CD4-positive, alpha-beta T cell (primary cell): ENCODE results near the gene CACNA1D. TPM values are rescaled to one million over a fixed set of nuclear protein-coding genes. Genes with fewer than 3 reads are reported as not detected.

Experiments
- ATAC-seq: fragments of 200-7000 bp; cut with Tn5 transposase; one replicate; pipeline ENCODE4 v1.10.0; 2022; ENCODE audit warnings: mild to moderate bottlenecking; ENCODE audit not compliant: poor library complexity
- CTCF ChIA-PET: fragments of 350-600 bp; sonication (Branson Sonifier 250); formaldehyde crosslinking; loops from one replicate; lab custom pipeline; 2021; ENCODE audit warnings: antibody characterized with exemption, inconsistent platforms; lab: Charles Lee
- POLR2A ChIA-PET: fragments of 350-600 bp; sonication (Branson Sonifier 250); formaldehyde crosslinking; loops from one replicate; lab custom pipeline; 2021; ENCODE audit warnings: antibody characterized with exemption, inconsistent platforms; lab: Charles Lee
- DNase-seq, 14 experiments: peaks; one replicate each; pipeline ENCODE4 v3.0.0-alpha.2; 2013 to 2020; ENCODE audit warnings: mixed read lengths in 2 of 14
- H3K27ac ChIP-seq, 2 donors: one replicate each; pipeline versions ENCODE4 v1.5.1 to v1.7.0; 2013; ENCODE audit warnings: low read length in 2 of 2, low read depth in 1 of 2, mild to moderate bottlenecking in 1 of 2
- H3K27me3 ChIP-seq, 2 experiments: 1 replicate in 1 of 2; 2 replicates in 1 of 2; pipeline versions ENCODE4 v1.6.1 to v1.7.0; 2013; ENCODE audit warnings: low read length in 2 of 2, control low read depth in 1 of 2, mild to moderate bottlenecking in 1 of 2, moderate library complexity in 1 of 2; ENCODE audit not compliant: insufficient read depth in 2 of 2, control insufficient read depth in 1 of 2
- H3K36me3 ChIP-seq: one replicate; pipeline ENCODE4 v1.6.1; 2013; ENCODE audit warnings: low read length, control low read depth; ENCODE audit not compliant: insufficient read depth
- H3K4me1 ChIP-seq: one replicate; pipeline ENCODE4 v1.6.1; 2013; ENCODE audit warnings: low read length, control low read depth; ENCODE audit not compliant: insufficient read depth
- H3K4me3 ChIP-seq: one replicate; pipeline ENCODE4 v1.5.1; 2013; ENCODE audit warnings: mild to moderate bottlenecking, low read length, moderate library complexity
- H3K9me3 ChIP-seq, 2 experiments: 1 replicate in 1 of 2; 2 replicates in 1 of 2; pipeline versions ENCODE4 v1.6.1 to v1.7.0; 2013; ENCODE audit warnings: low read length in 2 of 2, mild to moderate bottlenecking in 2 of 2, control low read depth in 1 of 2, moderate library complexity in 1 of 2; ENCODE audit not compliant: control insufficient read depth in 1 of 2, insufficient read depth in 1 of 2
- H3K27ac Mint-ChIP-seq: one replicate; pipeline ENCODE4 v1.8.0; 2020; ENCODE audit warnings: mixed read lengths
- H3K27me3 Mint-ChIP-seq: one replicate; pipeline ENCODE4 v1.8.0; 2021; ENCODE audit warnings: mixed read lengths
- H3K36me3 Mint-ChIP-seq: one replicate; pipeline ENCODE4 v1.8.0; 2021; ENCODE audit warnings: low read depth, mixed read lengths
- H3K4me1 Mint-ChIP-seq: one replicate; pipeline ENCODE4 v1.8.0; 2021; ENCODE audit warnings: low read depth, mixed read lengths
- H3K4me3 Mint-ChIP-seq: one replicate; pipeline ENCODE4 v1.8.0; 2020; ENCODE audit warnings: mild to moderate bottlenecking, mixed read lengths
- H3K9me3 Mint-ChIP-seq: one replicate; pipeline ENCODE4 v1.8.0; 2020; ENCODE audit warnings: mixed read lengths
- intact Hi-C, 2 experiments: fragments of 100-400 bp; cut with DNase I in 1 of 2; cut with micrococcal nuclease in 1 of 2; formaldehyde crosslinking; loops; one replicate each; pipeline versions ENCODE4 v1.15.1 to v1.9.0; 2023 to 2025; cut with DNase I, micrococcal nuclease
- total RNA-seq, 174 experiments: library from RNA in 2 of 174; stranded (reverse) in 2 of 174; gene quantifications; one replicate each; pipeline ENCODE4 v1.2.3 and lab custom pipeline; 2021 to 2026
- TF ChIP-seq, protein P1 (sequence below): fragments of 200-600 bp; IDR thresholded peaks from one replicate; pipeline ENCODE4 v1.8.0; 2022; ENCODE audit warnings: antibody characterized with exemption, mild to moderate bottlenecking

Gene CACNA1D
- total RNA-seq, 2 experiments from 2014 or later: not detected

DNA sequence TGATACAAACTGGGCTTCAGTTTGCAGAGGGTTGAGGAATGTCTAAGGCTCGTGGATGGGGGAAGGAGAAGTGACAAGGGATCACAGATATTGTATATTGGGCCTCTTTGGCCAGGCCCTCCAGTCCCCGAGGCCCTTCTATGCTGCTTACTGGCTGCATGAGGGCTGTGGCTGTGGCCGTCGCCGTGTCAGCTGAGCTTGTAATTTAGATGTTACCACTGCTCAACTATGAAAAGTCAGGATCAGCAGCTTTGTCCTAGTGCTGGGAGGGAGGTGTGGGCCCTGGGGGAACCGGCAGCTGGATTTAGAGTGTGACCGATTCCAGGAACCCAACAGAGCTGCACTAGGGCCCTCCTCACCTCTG lies 51.6 kb downstream of the CACNA1D start:
- no peak for ATAC-seq
- POLR2A ChIA-PET: no interaction called here
- no peaks in the 10 kb centered on the region for H3K9me3 ChIP-seq
- Mint-ChIP-seq H3K27me3 (peaks cover 34% of the 10 kb centered on the region), H3K9me3 (no peaks in the 10 kb centered on the region), H3K4me1 (no peaks in the 10 kb centered on the region), H3K27ac (no peak overlapping the region), H3K36me3 (no peaks in the 10 kb centered on the region), H3K4me3 (no peak overlapping the region)
- H3K27me3 ChIP-seq: peaks cover 7% of the 10 kb centered on the region in 2 experiments
- CTCF ChIA-PET: no interaction called here
- no peaks in the 10 kb centered on the region for H3K36me3 ChIP-seq
- H3K27ac ChIP-seq: no peak overlapping the region
- TF ChIP-seq, protein P1, sequence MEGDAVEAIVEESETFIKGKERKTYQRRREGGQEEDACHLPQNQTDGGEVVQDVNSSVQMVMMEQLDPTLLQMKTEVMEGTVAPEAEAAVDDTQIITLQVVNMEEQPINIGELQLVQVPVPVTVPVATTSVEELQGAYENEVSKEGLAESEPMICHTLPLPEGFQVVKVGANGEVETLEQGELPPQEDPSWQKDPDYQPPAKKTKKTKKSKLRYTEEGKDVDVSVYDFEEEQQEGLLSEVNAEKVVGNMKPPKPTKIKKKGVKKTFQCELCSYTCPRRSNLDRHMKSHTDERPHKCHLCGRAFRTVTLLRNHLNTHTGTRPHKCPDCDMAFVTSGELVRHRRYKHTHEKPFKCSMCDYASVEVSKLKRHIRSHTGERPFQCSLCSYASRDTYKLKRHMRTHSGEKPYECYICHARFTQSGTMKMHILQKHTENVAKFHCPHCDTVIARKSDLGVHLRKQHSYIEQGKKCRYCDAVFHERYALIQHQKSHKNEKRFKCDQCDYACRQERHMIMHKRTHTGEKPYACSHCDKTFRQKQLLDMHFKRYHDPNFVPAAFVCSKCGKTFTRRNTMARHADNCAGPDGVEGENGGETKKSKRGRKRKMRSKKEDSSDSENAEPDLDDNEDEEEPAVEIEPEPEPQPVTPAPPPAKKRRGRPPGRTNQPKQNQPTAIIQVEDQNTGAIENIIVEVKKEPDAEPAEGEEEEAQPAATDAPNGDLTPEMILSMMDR: no peak
- intact Hi-C loops: no loop called here
- DNase-seq: no peak
- H3K4me3 ChIP-seq: no peak overlapping the region
- H3K4me1 ChIP-seq: no peaks in the 10 kb centered on the region

DNA sequence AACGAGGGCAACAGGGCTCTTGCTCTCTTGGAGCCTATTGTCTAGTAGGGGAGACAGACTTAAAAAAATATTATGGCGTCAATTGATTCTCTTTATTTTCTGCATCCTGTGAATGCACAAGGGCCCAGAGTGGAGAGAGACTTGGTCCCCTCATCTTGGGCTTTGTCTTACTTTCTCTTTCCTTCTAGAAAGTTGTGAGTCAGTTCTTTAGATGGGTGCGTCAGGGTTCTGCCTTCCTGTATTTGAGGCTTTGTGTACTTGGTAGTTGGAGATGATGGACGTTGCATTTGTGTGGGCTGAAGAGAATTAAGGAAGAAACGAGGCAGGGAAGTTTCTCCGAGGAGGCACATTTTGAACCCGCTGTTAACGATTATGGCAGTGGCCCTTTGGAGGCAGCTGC lies 52.9 kb downstream of the CACNA1D start:
- no peaks in the 10 kb centered on the region for H3K4me1 ChIP-seq
- no peak for DNase-seq
- TF ChIP-seq, protein P1: no peak
- H3K27ac Mint-ChIP-seq: no peak overlapping the region
- ChIA-PET CTCF (no interaction called here), POLR2A (no interaction called here)
- H3K4me3 ChIP-seq: no peak overlapping the region
- H3K27ac ChIP-seq: no peak overlapping the region
- intact Hi-C loops: no loop called here
- H3K4me3 Mint-ChIP-seq: no peak overlapping the region
- H3K36me3 Mint-ChIP-seq: no peaks in the 10 kb centered on the region
- no peak for ATAC-seq
- peaks cover 0 to 2% of the 10 kb centered on the region in 2 experiments for H3K27me3 ChIP-seq
- no peaks in the 10 kb centered on the region for H3K4me1 Mint-ChIP-seq
- H3K9me3 ChIP-seq: no peaks in the 10 kb centered on the region
- H3K36me3 ChIP-seq: no peaks in the 10 kb centered on the region
- peaks cover 27% of the 10 kb centered on the region for H3K27me3 Mint-ChIP-seq
- no peaks in the 10 kb centered on the region for H3K9me3 Mint-ChIP-seq

DNA sequence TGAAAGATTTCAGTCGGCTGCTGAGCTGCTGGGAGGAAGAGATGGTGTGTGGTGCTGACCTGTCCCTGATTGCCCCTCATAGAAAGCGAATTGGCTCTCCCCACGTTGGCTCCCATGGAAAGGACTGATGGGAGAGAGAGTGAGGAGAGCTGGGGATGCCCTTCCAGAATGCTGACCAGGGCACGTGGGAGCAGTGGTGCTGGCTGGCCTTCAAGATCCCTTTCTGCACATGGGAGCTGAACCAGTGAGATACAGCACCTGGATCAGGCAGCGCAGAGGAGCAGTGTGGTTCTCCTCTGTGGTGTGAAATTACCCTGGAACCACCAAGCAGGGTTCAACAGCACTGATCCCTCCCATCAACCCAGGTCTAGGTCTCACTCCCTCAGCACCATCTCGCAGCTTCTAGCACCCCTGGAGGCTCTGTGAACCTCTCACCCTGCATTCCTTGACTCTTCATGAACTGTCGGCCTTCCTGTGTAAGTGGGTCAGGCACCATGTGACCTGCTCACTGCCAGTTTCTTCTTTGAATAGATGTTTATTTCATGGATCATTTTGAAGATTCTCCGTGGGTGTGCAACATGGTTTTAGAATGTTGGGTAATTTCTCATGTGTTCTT lies 55.7 kb downstream of the CACNA1D start:
- Mint-ChIP-seq H3K27ac (no peak overlapping the region), H3K4me3 (no peak overlapping the region), H3K4me1 (no peaks in the 10 kb centered on the region), H3K36me3 (no peaks in the 10 kb centered on the region), H3K27me3 (peaks cover 18% of the 10 kb centered on the region), H3K9me3 (no peaks in the 10 kb centered on the region)
- H3K4me1 ChIP-seq: no peaks in the 10 kb centered on the region
- no peaks in the 10 kb centered on the region for H3K36me3 ChIP-seq
- TF ChIP-seq, protein P1: no peak
- DNase-seq: peak in 1 of 14 experiments; percentile 0
- ChIA-PET CTCF (no interaction called here), POLR2A (no interaction called here)
- ATAC-seq: no peak
- no peak overlapping the region for H3K4me3 ChIP-seq
- H3K9me3 ChIP-seq: no peaks in the 10 kb centered on the region
- peaks cover 0 to 2% of the 10 kb centered on the region in 2 experiments for H3K27me3 ChIP-seq
- intact Hi-C loops: no loop called here
- no peak overlapping the region for H3K27ac ChIP-seq
